CD14-positive monocyte (primary cell): ENCODE data around the gene HOXC9. TPM values are rescaled to one million over a fixed set of nuclear protein-coding genes. Genes with fewer than 3 reads are reported as not detected.

Experiments used
- DNase-seq, 3 donors: peaks; one replicate each; pipeline ENCODE4 v3.0.0-alpha.2; 2011 to 2022
- H2AFZ ChIP-seq: 2 replicates; pipeline ENCODE4 v1.6.0; 2012; ENCODE audit warnings: mild to moderate bottlenecking, low read depth, low read length, inconsistent platforms; ENCODE audit not compliant: insufficient read depth, poor library complexity, severe bottlenecking
- H3K27ac ChIP-seq, 2 donors: 1 replicate in 1 of 2; 2 replicates in 1 of 2; pipeline ENCODE4 v1.5.1; 2012 to 2013; ENCODE audit warnings: low read length in 2 of 2, control low read depth in 1 of 2, inconsistent platforms in 1 of 2, low read depth in 1 of 2, mild to moderate bottlenecking in 1 of 2
- H3K27me3 ChIP-seq, 2 donors: one replicate each; pipeline versions ENCODE4 v1.6.0 to v1.6.1; 2011 to 2013; ENCODE audit warnings: low read length in 2 of 2; ENCODE audit not compliant: control insufficient read depth in 2 of 2, insufficient read depth in 2 of 2
- H3K36me3 ChIP-seq, 2 donors: replicated peaks in 1 of 2; 1 replicate in 1 of 2; 2 replicates in 1 of 2; pipeline versions ENCODE4 v1.5.1 to v1.6.1; 2012 to 2013; ENCODE audit warnings: low read length in 2 of 2, control low read depth in 1 of 2, inconsistent platforms in 1 of 2, mild to moderate bottlenecking in 1 of 2; ENCODE audit not compliant: insufficient read depth in 2 of 2, control insufficient read depth in 1 of 2
- H3K4me1 ChIP-seq, 2 donors: 1 replicate in 1 of 2; 2 replicates in 1 of 2; pipeline versions ENCODE4 v1.5.1 to v1.6.1; 2012 to 2013; ENCODE audit warnings: low read length in 2 of 2, control low read depth in 1 of 2, inconsistent platforms in 1 of 2, mild to moderate bottlenecking in 1 of 2, moderate library complexity in 1 of 2; ENCODE audit not compliant: insufficient read depth in 2 of 2, control insufficient read depth in 1 of 2
- H3K4me2 ChIP-seq: replicated peaks from 2 replicates; pipeline ENCODE3; 2012; ENCODE audit warnings: low read length, moderate library complexity, mild to moderate bottlenecking; ENCODE audit not compliant: poor library complexity, severe bottlenecking; ENCODE audit errors: extremely low read depth
- H3K4me3 ChIP-seq, 3 experiments: fragments of 200-600 bp in 1 of 3; sonication (generic) in 1 of 3; replicated peaks in 1 of 3; 1 replicate in 2 of 3; 2 replicates in 1 of 3; pipeline ENCODE4 v1.5.1; 2011 to 2013; ENCODE audit warnings: low read length in 3 of 3, mild to moderate bottlenecking in 3 of 3, control low read depth in 2 of 3, low read depth in 2 of 3, inconsistent platforms in 1 of 3, moderate library complexity in 1 of 3
- H3K79me2 ChIP-seq: 2 replicates; pipeline ENCODE4 v1.6.0; 2012; ENCODE audit warnings: mild to moderate bottlenecking, control low read depth, inconsistent platforms, low read length, moderate library complexity; ENCODE audit not compliant: insufficient read depth
- H3K9ac ChIP-seq: 2 replicates; pipeline ENCODE4 v1.6.0; 2017; ENCODE audit warnings: low read length, mild to moderate bottlenecking; ENCODE audit not compliant: insufficient read depth, poor library complexity, severe bottlenecking
- H3K9me3 ChIP-seq, 2 donors: replicated peaks in 1 of 2; 1 replicate in 1 of 2; 2 replicates in 1 of 2; pipeline versions ENCODE4 v1.5.1 to v1.6.1; 2012 to 2013; ENCODE audit warnings: low read length in 2 of 2, control low read depth in 1 of 2; ENCODE audit not compliant: control insufficient read depth in 1 of 2, insufficient read depth in 1 of 2
- H4K20me1 ChIP-seq: 2 replicates; pipeline ENCODE4 v1.6.0; 2012; ENCODE audit warnings: mild to moderate bottlenecking, low read length, control low read depth, moderate library complexity; ENCODE audit not compliant: insufficient read depth
- H3K27ac Mint-ChIP-seq, 7 donors: one replicate each; pipeline ENCODE4 v1.8.0; 2020; ENCODE audit warnings: mild to moderate bottlenecking in 7 of 7, mixed read lengths in 7 of 7, moderate library complexity in 6 of 7, inconsistent platforms in 2 of 7
- H3K27me3 Mint-ChIP-seq, 3 donors: one replicate each; pipeline ENCODE4 v1.8.0; 2021 to 2022; ENCODE audit warnings: low read depth in 3 of 3, mild to moderate bottlenecking in 3 of 3, mixed read lengths in 3 of 3, moderate library complexity in 3 of 3, inconsistent platforms in 1 of 3
- H3K36me3 Mint-ChIP-seq, 2 donors: one replicate each; pipeline ENCODE4 v1.8.0; 2020; ENCODE audit warnings: mixed read lengths in 2 of 2, inconsistent platforms in 1 of 2, mild to moderate bottlenecking in 1 of 2
- H3K4me1 Mint-ChIP-seq: one replicate; pipeline ENCODE4 v1.8.0; 2020; ENCODE audit warnings: mild to moderate bottlenecking, mixed read lengths
- H3K4me3 Mint-ChIP-seq, 2 donors: one replicate each; pipeline ENCODE4 v1.8.0; 2020; ENCODE audit warnings: mild to moderate bottlenecking in 2 of 2, mixed read lengths in 2 of 2, moderate library complexity in 1 of 2
- H3K9me3 Mint-ChIP-seq, 7 donors: one replicate each; pipeline ENCODE4 v1.8.0; 2020 to 2022; ENCODE audit warnings: mixed read lengths in 7 of 7, mild to moderate bottlenecking in 6 of 7, moderate library complexity in 6 of 7, inconsistent platforms in 2 of 7
- WGBS: methylation state at CpG from one replicate; pipeline ENCODE4 v1.1.5; 2013; ENCODE audit warnings: missing lambda C conversion rate; ENCODE audit not compliant: insufficient coverage; 5-methylcytosine and 5-hydroxymethylcytosine counted together
- intact Hi-C, 2 donors: fragments of 100-400 bp; cut with micrococcal nuclease; formaldehyde crosslinking; loops; one replicate each; pipeline versions ENCODE4 v1.15.0 to v1.15.1; 2023
- polyA plus RNA-seq, 3 donors: library from polyadenylated mRNA; depleted of rRNA in 1 of 3; unstranded in 2 of 3; stranded (reverse) in 1 of 3; fragments of 300-500 nt in 2 of 3; fragments of >200 nt in 1 of 3; fragmentation: Illumina TruSeq in 2 of 3; gene quantifications; 1 replicate in 2 of 3; 2 replicates in 1 of 3; pipeline ENCODE4 v1.2.3, GENCODE V29; 2012 to 2021
- TF ChIP-seq, protein P1 (sequence below): fragments of 200-600 bp; IDR thresholded peaks from one replicate; pipeline ENCODE4 v1.8.0; 2022; ENCODE audit warnings: antibody characterized with exemption, mild to moderate bottlenecking

HOXC9 gene
- polyA plus RNA-seq, 3 donors = not detected

- Histone ChIP-seq H3K4me3 (no peak overlapping the region), H2AFZ (no peak overlapping the region), H3K4me1 (peaks cover 30 to 32% of the 10 kb centered on the region in 2 donors), H3K27ac (no peak overlapping the region), H3K4me2 (no peak overlapping the region), H3K27me3 (peaks cover 90 to 100% of the 10 kb centered on the region in 2 donors), H3K79me2 (no peaks in the 10 kb centered on the region), H3K9ac (no peak overlapping the region), H3K9me3 (peaks cover 55 to 91% of the 10 kb centered on the region in 2 donors), H4K20me1 (no peaks in the 10 kb centered on the region), H3K36me3 (no peaks in the 10 kb centered on the region)
- TF ChIP-seq, protein P1, sequence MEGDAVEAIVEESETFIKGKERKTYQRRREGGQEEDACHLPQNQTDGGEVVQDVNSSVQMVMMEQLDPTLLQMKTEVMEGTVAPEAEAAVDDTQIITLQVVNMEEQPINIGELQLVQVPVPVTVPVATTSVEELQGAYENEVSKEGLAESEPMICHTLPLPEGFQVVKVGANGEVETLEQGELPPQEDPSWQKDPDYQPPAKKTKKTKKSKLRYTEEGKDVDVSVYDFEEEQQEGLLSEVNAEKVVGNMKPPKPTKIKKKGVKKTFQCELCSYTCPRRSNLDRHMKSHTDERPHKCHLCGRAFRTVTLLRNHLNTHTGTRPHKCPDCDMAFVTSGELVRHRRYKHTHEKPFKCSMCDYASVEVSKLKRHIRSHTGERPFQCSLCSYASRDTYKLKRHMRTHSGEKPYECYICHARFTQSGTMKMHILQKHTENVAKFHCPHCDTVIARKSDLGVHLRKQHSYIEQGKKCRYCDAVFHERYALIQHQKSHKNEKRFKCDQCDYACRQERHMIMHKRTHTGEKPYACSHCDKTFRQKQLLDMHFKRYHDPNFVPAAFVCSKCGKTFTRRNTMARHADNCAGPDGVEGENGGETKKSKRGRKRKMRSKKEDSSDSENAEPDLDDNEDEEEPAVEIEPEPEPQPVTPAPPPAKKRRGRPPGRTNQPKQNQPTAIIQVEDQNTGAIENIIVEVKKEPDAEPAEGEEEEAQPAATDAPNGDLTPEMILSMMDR = no peak
- H3K9me3 Mint-ChIP-seq = peaks cover 17 to 75% (median 64%) of the 10 kb centered on the region in 7 donors
- no peak for DNase-seq
- peaks cover 12 to 21% of the 10 kb centered on the region in 2 donors for H3K36me3 Mint-ChIP-seq
- intact Hi-C loops = loop anchor here in 1 of 2 donors (10.0 kb wide), 1 partner anchor 286 kb away; no protein-coding TSS in a partner anchor
- H3K27ac Mint-ChIP-seq = peak overlapping the region in 1 of 7 donors; percentile 6
- 14% methylated on average over 10 of the region's 15 CpGs for WGBS
- peaks cover 97 to 100% (median 100%) of the 10 kb centered on the region in 3 donors for H3K27me3 Mint-ChIP-seq
- H3K4me1 Mint-ChIP-seq = peaks cover 28% of the 10 kb centered on the region
- H3K4me3 Mint-ChIP-seq = peak overlapping the region in 1 of 2 donors; percentile 89
These were observed 19.0 kb upstream of the HOXC9 start for GRCh38 chr12:53980802-53981496.

DNA sequence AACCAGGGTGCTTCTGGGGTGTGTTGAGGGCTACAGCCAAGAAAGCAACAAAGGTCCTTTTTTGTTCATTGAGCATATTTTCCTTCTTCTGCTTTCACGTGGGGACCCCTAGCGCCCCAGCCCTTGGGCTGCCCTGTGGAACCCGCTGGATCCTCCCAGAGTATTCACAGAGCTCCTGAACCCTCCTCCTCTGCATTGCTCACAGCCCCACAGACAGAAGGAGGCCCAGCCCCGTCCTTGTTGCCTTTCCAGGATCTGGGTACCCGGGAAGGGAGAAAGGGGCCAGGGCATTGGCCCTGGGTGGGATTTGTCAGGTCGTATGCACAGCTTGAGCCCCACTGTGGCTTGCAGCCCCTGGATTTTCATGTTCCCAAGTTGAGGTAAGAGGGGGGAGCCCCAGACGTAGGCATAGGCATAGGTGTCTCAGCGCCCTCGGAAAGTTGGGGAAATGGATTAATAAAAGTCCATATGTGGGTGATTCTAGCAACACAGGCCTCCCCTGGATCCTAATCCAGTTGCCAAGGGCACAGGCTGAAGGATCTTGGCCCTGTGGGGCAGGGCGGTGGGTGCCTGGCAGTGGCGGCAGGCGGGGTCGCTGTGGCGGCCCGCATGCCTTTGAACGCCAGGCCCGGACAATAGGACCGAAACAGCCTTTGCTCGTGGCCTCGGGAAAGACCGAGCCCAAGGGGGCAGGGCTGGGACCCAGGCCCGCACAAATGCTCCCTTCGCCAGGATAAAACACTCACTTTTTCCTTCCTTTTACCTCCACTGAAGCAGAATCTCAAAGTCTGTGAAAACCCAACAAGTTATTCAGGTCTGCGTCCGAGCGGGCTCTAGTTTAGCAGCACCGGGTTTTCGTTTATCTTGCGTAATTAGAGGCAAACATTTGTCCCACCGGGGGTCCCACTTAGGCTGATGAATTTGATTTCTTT lies 18.1 kb upstream of the HOXC9 start:
- Histone ChIP-seq H3K9ac (no peak overlapping the region), H4K20me1 (no peaks in the 10 kb centered on the region), H3K4me1 (peaks cover 30 to 36% of the 10 kb centered on the region in 2 donors), H3K27ac (no peak overlapping the region), H2AFZ (no peak overlapping the region), H3K9me3 (peaks cover 53 to 91% of the 10 kb centered on the region in 2 donors), H3K36me3 (no peaks in the 10 kb centered on the region), H3K79me2 (no peaks in the 10 kb centered on the region), H3K27me3 (peaks cover 89 to 100% of the 10 kb centered on the region in 2 donors), H3K4me2 (no peak overlapping the region), H3K4me3 (no peak overlapping the region)
- peaks cover 17 to 74% (median 65%) of the 10 kb centered on the region in 7 donors for H3K9me3 Mint-ChIP-seq
- H3K4me1 Mint-ChIP-seq = peaks cover 32% of the 10 kb centered on the region
- no peak for DNase-seq
- WGBS = 13% methylated on average over 25 of the region's 30 CpGs
- peaks cover 12 to 22% of the 10 kb centered on the region in 2 donors for H3K36me3 Mint-ChIP-seq
- H3K27me3 Mint-ChIP-seq = peaks cover 97 to 100% (median 100%) of the 10 kb centered on the region in 3 donors
- intact Hi-C loops = loop anchor here in 1 of 2 donors (10.0 kb wide), 1 partner anchor 287 kb away; no protein-coding TSS in a partner anchor
- TF ChIP-seq, protein P1 = no peak
- H3K4me3 Mint-ChIP-seq = peak overlapping the region in 1 of 2 donors; percentile 89
- peak overlapping the region in 2 of 7 donors; percentile 12 to 36 for H3K27ac Mint-ChIP-seq
